ENCODE results near the gene TMC1.
"Not testable (repeated sequence)": the region's sequence is repeated elsewhere in the genome, so short reads cannot be mapped to it uniquely, and the experiment has no call there.

GRCh38 chr9:72850209-72850608 lies 328.8 kb downstream of the TMC1 start:
- not testable (repeated sequence) for TF ChIP-seq CTCF (IDR thresholded peaks at IDR 0.05 in 4 of 5, conservative IDR thresholded peaks at IDR 0.05 in 1 of 5); POLR2A (IDR thresholded peaks at IDR 0.05)
